Hepatocyte (in vitro differentiated cells): ENCODE measurements around the gene WDR37. TPM values are rescaled to one million over a fixed set of nuclear protein-coding genes. Genes with fewer than 3 reads are reported as not detected.

ENCODE experiments used
- DNase-seq: peaks from one replicate; pipeline ENCODE4 v3.0.0-alpha.2; 2016; ENCODE audit warnings: low spot score
- H2AFZ ChIP-seq: fragments of 200-600 bp; sonication (generic); 2 replicates; pipeline ENCODE4 v1.6.0; 2016; ENCODE audit warnings: antibody characterized with exemption, mild to moderate bottlenecking
- H3K27ac ChIP-seq: fragments of 200-600 bp; sonication (generic); 2 replicates; pipeline ENCODE4 v1.5.1; 2016; ENCODE audit warnings: mild to moderate bottlenecking
- H3K27me3 ChIP-seq: fragments of 200-600 bp; sonication (generic); 2 replicates; pipeline ENCODE4 v1.6.1; 2016
- H3K36me3 ChIP-seq: fragments of 200-600 bp; sonication (generic); replicated peaks from 2 replicates; pipeline ENCODE4 v1.5.1; 2016; ENCODE audit warnings: low read depth; ENCODE audit not compliant: insufficient read depth
- H3K4me1 ChIP-seq: fragments of 200-600 bp; sonication (generic); 2 replicates; pipeline ENCODE4 v1.5.1; 2016; ENCODE audit warnings: mild to moderate bottlenecking, moderate library complexity; ENCODE audit not compliant: insufficient read depth
- H3K4me2 ChIP-seq: fragments of 200-600 bp; sonication (generic); 2 replicates; pipeline ENCODE4 v1.6.0; 2016
- H3K4me3 ChIP-seq: fragments of 200-600 bp; sonication (generic); 2 replicates; pipeline ENCODE4 v1.5.1; 2016; ENCODE audit warnings: mild to moderate bottlenecking
- H3K79me2 ChIP-seq: fragments of 200-600 bp; sonication (generic); 2 replicates; pipeline ENCODE4 v1.6.0; 2017; ENCODE audit warnings: mild to moderate bottlenecking
- H3K9me2 ChIP-seq: fragments of 200-600 bp; sonication (generic); replicated peaks from 2 replicates; pipeline ENCODE4 v1.6.0; 2017; ENCODE audit warnings: mild to moderate bottlenecking; ENCODE audit not compliant: insufficient read depth
- H3K9me3 ChIP-seq: fragments of 200-600 bp; sonication (generic); 2 replicates; pipeline ENCODE4 v1.5.1; 2016; ENCODE audit warnings: low read depth, mild to moderate bottlenecking
- H4K20me1 ChIP-seq: fragments of 200-600 bp; sonication (generic); 2 replicates; pipeline ENCODE4 v1.6.0; 2016; ENCODE audit warnings: mild to moderate bottlenecking; ENCODE audit not compliant: insufficient read depth, poor library complexity, severe bottlenecking
- EZH2 ChIP-seq: fragments of 200-600 bp; sonication (generic); IDR thresholded peaks from 2 replicates; pipeline ENCODE4 v1.6.1; 2016; ENCODE audit warnings: antibody characterized with exemption, mild to moderate bottlenecking, borderline replicate concordance
- EZH2phosphoT487 ChIP-seq: fragments of 200-600 bp; sonication (generic); IDR thresholded peaks from one replicate; pipeline ENCODE4 v1.6.1; 2018; ENCODE audit warnings: antibody characterized with exemption, mild to moderate bottlenecking, low read depth, moderate library complexity; ENCODE audit not compliant: unreplicated experiment, severe bottlenecking
- WGBS: methylation state at CpG from one replicate; pipeline ENCODE4 v1.1.6; 2016; ENCODE audit warnings: low lambda C conversion rate; ENCODE audit errors: missing lambda C conversion rate; 5-methylcytosine and 5-hydroxymethylcytosine counted together
- polyA plus RNA-seq: library from polyadenylated mRNA; unstranded; fragments of >200 nt; fragmentation: Nextera tagmentation; extraction: Ambion mirVana; gene quantifications from 2 replicates; pipeline ENCODE4 v1.2.1, GENCODE V29; 2016
- total RNA-seq: library from RNA; depleted of rRNA; stranded (reverse); fragments of >200 nt; gene quantifications from 2 replicates; pipeline ENCODE4 v1.2.3, GENCODE V29; 2014
- TF ChIP-seq, protein P1 (sequence below): fragments of 200-600 bp; sonication (generic); IDR thresholded peaks from 2 replicates; pipeline ENCODE4 v1.5.1; 2016; ENCODE audit warnings: antibody characterized with exemption, mild to moderate bottlenecking; ENCODE audit not compliant: poor library complexity

The WDR37 gene
- total and polyA plus RNA-seq, 2 experiments from 2014 or later: 8.6 to 12.3 TPM

DNA sequence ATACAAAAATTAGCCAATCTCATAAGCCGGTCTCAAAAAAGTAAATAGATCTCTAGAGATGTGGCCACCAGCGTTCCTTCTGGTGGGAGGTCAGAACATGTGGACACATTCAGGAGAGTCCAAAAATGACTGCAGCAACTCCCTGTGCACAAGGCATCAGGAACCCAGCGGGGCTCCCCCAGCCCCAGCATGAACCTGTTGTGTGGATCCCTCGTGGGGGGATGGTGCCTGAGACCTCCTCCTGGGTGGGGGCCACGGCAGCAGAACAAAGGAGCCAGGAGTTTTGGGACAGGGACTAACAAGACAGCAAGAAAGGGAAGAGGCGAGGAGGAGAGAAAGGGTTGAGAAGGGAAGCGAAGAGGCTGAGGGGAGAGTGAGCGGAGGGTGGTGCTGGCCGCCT, 121.8 kb downstream of the WDR37 start:
- Histone ChIP-seq H4K20me1 (no peaks in the 10 kb centered on the region), H2AFZ (no peak overlapping the region), H3K4me1 (no peaks in the 10 kb centered on the region), H3K4me3 (no peak overlapping the region), H3K27me3 (no peaks in the 10 kb centered on the region), H3K36me3 (no peaks in the 10 kb centered on the region), H3K79me2 (no peaks in the 10 kb centered on the region), H3K9me3 (no peaks in the 10 kb centered on the region), H3K4me2 (no peak overlapping the region), H3K27ac (no peak overlapping the region), H3K9me2 (no peaks in the 10 kb centered on the region)
- TF ChIP-seq EZH2 (no peak), EZH2phosphoT487 (no peak)
- TF ChIP-seq, protein P1, sequence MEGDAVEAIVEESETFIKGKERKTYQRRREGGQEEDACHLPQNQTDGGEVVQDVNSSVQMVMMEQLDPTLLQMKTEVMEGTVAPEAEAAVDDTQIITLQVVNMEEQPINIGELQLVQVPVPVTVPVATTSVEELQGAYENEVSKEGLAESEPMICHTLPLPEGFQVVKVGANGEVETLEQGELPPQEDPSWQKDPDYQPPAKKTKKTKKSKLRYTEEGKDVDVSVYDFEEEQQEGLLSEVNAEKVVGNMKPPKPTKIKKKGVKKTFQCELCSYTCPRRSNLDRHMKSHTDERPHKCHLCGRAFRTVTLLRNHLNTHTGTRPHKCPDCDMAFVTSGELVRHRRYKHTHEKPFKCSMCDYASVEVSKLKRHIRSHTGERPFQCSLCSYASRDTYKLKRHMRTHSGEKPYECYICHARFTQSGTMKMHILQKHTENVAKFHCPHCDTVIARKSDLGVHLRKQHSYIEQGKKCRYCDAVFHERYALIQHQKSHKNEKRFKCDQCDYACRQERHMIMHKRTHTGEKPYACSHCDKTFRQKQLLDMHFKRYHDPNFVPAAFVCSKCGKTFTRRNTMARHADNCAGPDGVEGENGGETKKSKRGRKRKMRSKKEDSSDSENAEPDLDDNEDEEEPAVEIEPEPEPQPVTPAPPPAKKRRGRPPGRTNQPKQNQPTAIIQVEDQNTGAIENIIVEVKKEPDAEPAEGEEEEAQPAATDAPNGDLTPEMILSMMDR: no peak
- no peak for DNase-seq
- WGBS: 91% methylated on average over 9 of the region's 9 CpGs

DNA sequence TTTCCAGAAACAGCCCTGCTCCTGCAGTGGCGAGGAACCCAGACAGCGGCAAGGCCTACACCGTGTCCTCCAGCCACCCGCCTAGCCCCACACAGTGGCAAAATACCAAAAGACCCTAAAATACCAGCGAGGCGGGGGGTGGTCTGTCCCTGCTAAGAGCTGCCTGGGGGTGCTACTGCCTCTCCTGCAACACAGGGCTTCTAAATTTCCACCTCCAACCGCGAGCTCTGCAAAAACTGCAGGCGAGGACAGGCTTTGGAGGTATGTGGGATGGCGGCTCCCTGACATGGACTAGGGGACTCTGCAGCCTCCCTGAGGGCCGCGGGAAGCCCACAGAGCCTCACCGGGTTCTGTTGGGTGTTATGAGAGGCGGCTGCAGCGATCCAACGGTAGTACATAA, 122.3 kb downstream of the WDR37 start:
- H3K4me3 ChIP-seq: no peak overlapping the region
- no peak for TF ChIP-seq EZH2phosphoT487
- TF ChIP-seq, protein P1: no peak
- TF ChIP-seq EZH2: no peak
- no peaks in the 10 kb centered on the region for H4K20me1 ChIP-seq
- no peak for DNase-seq
- H3K4me2 ChIP-seq: no peak overlapping the region
- no peaks in the 10 kb centered on the region for H3K9me3 ChIP-seq
- no peaks in the 10 kb centered on the region for H3K4me1 ChIP-seq
- no peak overlapping the region for H2AFZ ChIP-seq
- H3K9me2 ChIP-seq: no peaks in the 10 kb centered on the region
- no peaks in the 10 kb centered on the region for H3K27me3 ChIP-seq
- no peaks in the 10 kb centered on the region for H3K36me3 ChIP-seq
- no peaks in the 10 kb centered on the region for H3K79me2 ChIP-seq
- WGBS: 88% methylated on average over 16 of the region's 16 CpGs
- H3K27ac ChIP-seq: no peak overlapping the region

DNA sequence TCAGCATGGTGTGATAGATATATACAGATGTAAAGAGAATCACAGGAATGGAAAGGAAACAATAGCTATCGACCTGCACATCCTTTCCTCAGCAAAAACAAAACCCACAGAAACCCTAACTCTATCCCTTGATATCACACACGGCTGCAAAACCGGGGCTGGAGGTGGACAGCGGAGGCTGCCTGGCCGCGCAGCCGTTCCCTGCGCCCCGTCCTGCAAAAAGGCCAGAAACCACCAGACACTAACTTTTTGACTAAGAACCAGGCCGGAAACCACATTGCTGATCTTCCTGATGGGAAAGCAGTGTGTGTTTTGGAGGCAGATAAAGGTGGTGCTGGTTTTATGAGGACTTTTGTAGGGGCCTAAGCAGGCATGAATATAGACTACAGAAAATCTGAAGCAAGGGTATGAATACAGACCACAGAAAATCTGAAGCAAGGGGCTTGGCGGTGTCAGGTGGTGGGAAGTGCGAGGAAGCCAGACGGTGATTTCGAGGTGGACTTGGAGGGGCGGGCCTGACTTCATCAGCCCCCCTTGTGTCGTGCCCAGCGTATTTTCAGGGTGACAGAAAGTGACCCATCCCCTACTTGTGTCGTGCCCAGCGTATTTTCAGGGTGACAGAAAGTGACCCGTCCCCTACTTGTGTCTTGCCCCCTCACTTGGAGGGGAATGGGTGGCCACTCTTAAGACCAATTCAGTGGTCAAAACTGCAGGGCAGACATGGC, 123.3 kb downstream of the WDR37 start:
- Histone ChIP-seq H3K4me3 (no peak overlapping the region), H3K36me3 (no peaks in the 10 kb centered on the region), H3K27me3 (no peaks in the 10 kb centered on the region), H3K79me2 (no peaks in the 10 kb centered on the region), H3K4me1 (no peaks in the 10 kb centered on the region), H2AFZ (no peak overlapping the region), H3K9me3 (no peaks in the 10 kb centered on the region), H3K27ac (no peak overlapping the region), H4K20me1 (no peaks in the 10 kb centered on the region), H3K4me2 (no peak overlapping the region), H3K9me2 (no peaks in the 10 kb centered on the region)
- TF ChIP-seq EZH2: no peak
- DNase-seq: no peak
- WGBS: 94% methylated on average over 20 of the region's 20 CpGs

DNA sequence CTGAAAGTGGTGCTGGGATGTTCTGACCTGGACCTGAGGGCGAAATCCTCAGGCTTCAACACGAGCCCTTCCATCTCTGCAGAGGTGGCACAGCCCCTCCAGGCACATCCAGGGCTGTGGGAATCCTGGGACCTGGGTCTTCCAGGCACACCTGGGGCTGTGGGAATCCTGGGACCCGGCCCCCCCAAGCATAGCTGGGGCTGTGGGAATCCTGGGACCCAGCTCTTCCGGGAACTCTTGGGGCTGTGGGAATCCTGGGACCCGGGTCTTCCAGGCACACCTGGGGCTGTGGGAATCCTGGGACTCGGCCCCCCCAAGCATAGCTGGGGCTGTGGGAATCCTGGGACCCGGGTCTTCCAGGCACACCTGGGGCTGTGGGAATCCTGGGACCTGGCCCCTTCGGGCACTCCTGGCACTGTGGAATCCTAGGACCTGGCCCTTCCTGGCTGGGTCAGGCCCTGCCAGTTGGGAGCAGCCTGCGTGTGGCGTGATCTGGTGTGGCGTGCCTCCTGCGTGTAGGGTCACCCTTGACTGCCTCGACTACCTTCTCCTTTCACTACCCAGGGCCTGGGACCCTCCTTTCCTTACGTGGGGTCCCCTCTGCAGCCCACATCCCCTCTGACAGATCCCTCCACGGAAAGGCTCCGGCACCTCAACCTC, 124.0 kb downstream of the WDR37 start:
- no peak overlapping the region for H2AFZ ChIP-seq
- H3K79me2 ChIP-seq: no peaks in the 10 kb centered on the region
- no peak for TF ChIP-seq EZH2
- TF ChIP-seq, protein P1: no peak
- no peak for TF ChIP-seq EZH2phosphoT487
- no peaks in the 10 kb centered on the region for H3K27me3 ChIP-seq
- no peaks in the 10 kb centered on the region for H4K20me1 ChIP-seq
- DNase-seq: no peak
- no peak overlapping the region for H3K4me2 ChIP-seq
- 90% methylated on average over 16 of the region's 16 CpGs for WGBS
- no peaks in the 10 kb centered on the region for H3K9me3 ChIP-seq
- no peaks in the 10 kb centered on the region for H3K4me1 ChIP-seq
- H3K36me3 ChIP-seq: no peaks in the 10 kb centered on the region
- no peak overlapping the region for H3K4me3 ChIP-seq
- no peak overlapping the region for H3K27ac ChIP-seq
- no peaks in the 10 kb centered on the region for H3K9me2 ChIP-seq
